H1 (cell line): ENCODE measurements around the gene NEUROD6.

Experiments used
- BACH1 ChIP-seq: IDR thresholded peaks from 2 replicates; pipeline ENCODE4 v1.6.1; 2012; ENCODE audit warnings: low read length, improper control_type of control experiment
- CBX8 ChIP-seq: fragments of 300-800, 300-1000 bp; sonication (generic); IDR thresholded peaks from 2 replicates; pipeline ENCODE4 v1.7.1; 2016; ENCODE audit warnings: low read depth, low read length, borderline replicate concordance
- CHD7 ChIP-seq: fragments of 300-600 bp; sonication (generic); IDR thresholded peaks from 2 replicates; pipeline ENCODE4 v1.7.1; 2012; ENCODE audit warnings: low read length, moderate library complexity, mild to moderate bottlenecking, inconsistent platforms; ENCODE audit not compliant: insufficient replicate concordance
- CTCF ChIP-seq, 3 experiments: IDR thresholded peaks; 1 replicate in 2 of 3; 2 replicates in 1 of 3; pipeline versions ENCODE4 v1.5.1 to v1.6.1; 2011; ENCODE audit warnings: low read length in 3 of 3, mild to moderate bottlenecking in 3 of 3, inconsistent platforms in 2 of 3, low read depth in 1 of 3, moderate library complexity in 1 of 3; ENCODE audit not compliant: insufficient read depth in 1 of 3; ENCODE audit errors: control extremely low read depth in 1 of 3
- EZH2 ChIP-seq: fragments of 200-600 bp; sonication (generic); IDR thresholded peaks from 2 replicates; pipeline ENCODE4 v1.7.1; 2012; ENCODE audit warnings: low read depth, mild to moderate bottlenecking, moderate library complexity, low read length, inconsistent platforms; ENCODE audit not compliant: severe bottlenecking
- PHF8 ChIP-seq: fragments of 200-600 bp; sonication (generic); conservative IDR thresholded peaks from 2 replicates; pipeline ENCODE4 v1.7.1; 2012; ENCODE audit warnings: low read depth, mild to moderate bottlenecking, inconsistent platforms, low read length, moderate library complexity
- POLR2A ChIP-seq, 2 experiments: IDR thresholded peaks; 1 replicate in 1 of 2; 2 replicates in 1 of 2; pipeline ENCODE4 v1.6.1; 2011; ENCODE audit warnings: low read depth in 2 of 2, low read length in 2 of 2, mild to moderate bottlenecking in 2 of 2; ENCODE audit errors: control extremely low read depth in 1 of 2
- POLR2AphosphoS5 ChIP-seq: IDR thresholded peaks from 2 replicates; pipeline ENCODE4 v1.6.1; 2011; ENCODE audit warnings: low read depth, low read length
- RAD21 ChIP-seq, 2 experiments: IDR thresholded peaks in 1 of 2; conservative IDR thresholded peaks in 1 of 2; 2 replicates each; pipeline ENCODE4 v1.6.1; 2011; ENCODE audit warnings: low read depth in 2 of 2, low read length in 2 of 2, improper control_type of control experiment in 1 of 2, inconsistent platforms in 1 of 2, mild to moderate bottlenecking in 1 of 2, moderate library complexity in 1 of 2
- RBBP5 ChIP-seq: IDR thresholded peaks from 2 replicates; pipeline ENCODE4 v1.7.1; 2012; ENCODE audit warnings: low read depth, mild to moderate bottlenecking, inconsistent platforms, low read length, moderate library complexity, borderline replicate concordance
- SIX5 ChIP-seq: IDR thresholded peaks from 2 replicates; pipeline ENCODE4 v1.6.1; 2011; ENCODE audit warnings: mild to moderate bottlenecking, low read depth, low read length
- TAF1 ChIP-seq: IDR thresholded peaks from 2 replicates; pipeline ENCODE4 v1.6.1; 2011; ENCODE audit warnings: mild to moderate bottlenecking, low read depth, low read length
- TAF7 ChIP-seq: optimal IDR thresholded peaks from 2 replicates; pipeline ENCODE3; 2011; ENCODE audit warnings: low read depth, mild to moderate bottlenecking, inconsistent platforms, low read length, moderate library complexity, borderline replicate concordance
- YY1 ChIP-seq: IDR thresholded peaks from 2 replicates; pipeline ENCODE4 v1.6.1; 2011; ENCODE audit warnings: low read depth, mild to moderate bottlenecking, low read length

GRCh38 chr7:31316876-31317275 lies 23.6 kb downstream of the NEUROD6 start:
- TF ChIP-seq POLR2A (IDR thresholded peaks at IDR 0.05; ENCODE audit: control extremely low read depth in 1 of 2, low read depth in 2 of 2, low read length in 2 of 2): no peak
- TF ChIP-seq YY1: no peak
- no peak for TF ChIP-seq BACH1
- no peak for TF ChIP-seq POLR2AphosphoS5
- no peak for TF ChIP-seq CTCF (IDR thresholded peaks at IDR 0.05; ENCODE audit: control extremely low read depth in 1 of 3, insufficient read depth in 1 of 3, low read depth in 1 of 3, low read length in 3 of 3)
- TF ChIP-seq RBBP5: no peak
- no peak for TF ChIP-seq TAF1
- TF ChIP-seq TAF7: no peak
- no peak for TF ChIP-seq SIX5
- no peak for TF ChIP-seq CHD7
- no peak for TF ChIP-seq CBX8
- no peak for TF ChIP-seq EZH2
- TF ChIP-seq RAD21 (IDR thresholded peaks at IDR 0.05 in 1 of 2, conservative IDR thresholded peaks at IDR 0.05 in 1 of 2; ENCODE audit: low read depth in 2 of 2, low read length in 2 of 2): no peak
- no peak for TF ChIP-seq PHF8
